Common myeloid progenitor, CD34-positive (primary cell): ENCODE data around the gene CIT.

Source experiments
- CTCF ChIA-PET: fragments of 350-600 bp; sonication (Branson Sonifier 250); formaldehyde crosslinking; loops from one replicate; lab custom pipeline; 2021; ENCODE audit warnings: antibody characterized with exemption; lab: Charles Lee
- POLR2A ChIA-PET: fragments of 350-600 bp; sonication (Branson Sonifier 250); formaldehyde crosslinking; loops from one replicate; lab custom pipeline; 2021; ENCODE audit warnings: antibody characterized with exemption; lab: Charles Lee
- DNase-seq, 3 donors: peaks; one replicate each; pipeline versions ENCODE4 v3.0.0 to v3.0.0-alpha.2; 2013
- H3K27ac ChIP-seq, 2 experiments: 1 replicate in 1 of 2; 2 replicates in 1 of 2; pipeline ENCODE4 v1.7.0; 2013; ENCODE audit warnings: inconsistent platforms in 2 of 2, low read length in 2 of 2, mild to moderate bottlenecking in 2 of 2, low read depth in 1 of 2, moderate library complexity in 1 of 2; ENCODE audit not compliant: severe bottlenecking in 2 of 2, insufficient read depth in 1 of 2, poor library complexity in 1 of 2
- H3K27me3 ChIP-seq, 5 experiments: replicated peaks in 2 of 5; 1 replicate in 3 of 5; 2 replicates in 2 of 5; pipeline versions ENCODE4 v1.6.1 to v1.7.0; 2013; ENCODE audit warnings: low read length in 4 of 5, mild to moderate bottlenecking in 2 of 5, moderate library complexity in 2 of 5, inconsistent platforms in 1 of 5; ENCODE audit not compliant: insufficient read depth in 5 of 5, control insufficient read depth in 4 of 5
- H3K36me3 ChIP-seq, 4 experiments: 1 replicate in 2 of 4; 2 replicates in 2 of 4; pipeline versions ENCODE4 v1.6.1 to v1.7.0; 2013; ENCODE audit warnings: low read length in 3 of 4, control low read depth in 1 of 4, mild to moderate bottlenecking in 1 of 4; ENCODE audit not compliant: control insufficient read depth in 4 of 4, insufficient read depth in 4 of 4
- H3K4me1 ChIP-seq, 4 experiments: 1 replicate in 3 of 4; 2 replicates in 1 of 4; pipeline versions ENCODE4 v1.6.1 to v1.7.1; 2013; ENCODE audit warnings: low read length in 3 of 4, mild to moderate bottlenecking in 3 of 4, control low read depth in 1 of 4, inconsistent platforms in 1 of 4, moderate library complexity in 1 of 4; ENCODE audit not compliant: control insufficient read depth in 4 of 4, insufficient read depth in 4 of 4; ENCODE audit errors: control extremely low read depth in 1 of 4
- H3K4me3 ChIP-seq, 7 experiments: 1 replicate in 4 of 7; 2 replicates in 3 of 7; pipeline versions ENCODE4 v1.5.1 to v1.7.0; 2013; ENCODE audit warnings: mild to moderate bottlenecking in 7 of 7, low read length in 6 of 7, moderate library complexity in 6 of 7, inconsistent platforms in 2 of 7, low read depth in 2 of 7, control low read depth in 1 of 7; ENCODE audit not compliant: insufficient read depth in 4 of 7, control insufficient read depth in 1 of 7; ENCODE audit errors: extremely low read depth in 1 of 7
- H3K9me3 ChIP-seq, 5 experiments: 1 replicate in 4 of 5; 2 replicates in 1 of 5; pipeline versions ENCODE4 v1.6.1 to v1.7.1; 2013; ENCODE audit warnings: low read length in 4 of 5, mild to moderate bottlenecking in 2 of 5, inconsistent platforms in 1 of 5, low read depth in 1 of 5, moderate library complexity in 1 of 5; ENCODE audit not compliant: control insufficient read depth in 4 of 5, insufficient read depth in 2 of 5; ENCODE audit errors: control extremely low read depth in 1 of 5
- WGBS: methylation state at CpG from one replicate; pipeline ENCODE4 v1.1.5; 2013; ENCODE audit not compliant: insufficient coverage; 5-methylcytosine and 5-hydroxymethylcytosine counted together

CIT gene

GRCh38 chr12:119668324-119668841 is 208.7 kb downstream of the CIT start:
- peaks cover 4 to 28% (median 15%) of the 10 kb centered on the region in 4 experiments for H3K36me3 ChIP-seq
- peak overlapping the region; percentile 83 to 97 (median 95) for H3K4me3 ChIP-seq
- 4% methylated on average over 14 of the region's 14 CpGs for WGBS
- ChIA-PET POLR2A (no interaction called here), CTCF (interaction anchor here (1.0 to 2.0 kb wide), 4 partner anchors 10 to 224 kb away, joined by 3 to 6 read pairs (median 6); no protein-coding TSS in a partner anchor)
- no peaks in the 10 kb centered on the region for H3K9me3 ChIP-seq
- peaks cover 22 to 39% (median 28%) of the 10 kb centered on the region in 4 experiments for H3K4me1 ChIP-seq
- peak in 2 of 3 donors; percentile 50 to 66 for DNase-seq
- peak overlapping the region; percentile 74 to 93 for H3K27ac ChIP-seq
- H3K27me3 ChIP-seq = no peaks in the 10 kb centered on the region

- Histone ChIP-seq H3K36me3 (peaks cover 2 to 22% (median 15%) of the 10 kb centered on the region in 4 experiments), H3K27ac (peak within 1 kb of the TSS; percentile 74 to 93), H3K4me3 (peak within 1 kb of the TSS; percentile 83 to 97 (median 95)), H3K9me3 (no peaks in the 10 kb centered on the region), H3K27me3 (no peaks in the 10 kb centered on the region), H3K4me1 (peaks cover 20 to 33% (median 23%) of the 10 kb centered on the region in 4 experiments)
- peak; percentile 98 to 99 (median 98) for DNase-seq
- ChIA-PET CTCF (interaction anchor here (1.0 to 2.0 kb wide), 4 partner anchors 9 to 223 kb away, joined by 3 to 6 read pairs (median 6); no protein-coding TSS in a partner anchor), POLR2A (no interaction called here)
- WGBS = 0% methylated on average over 55 of the region's 69 CpGs
These were observed 209.4 kb downstream of the CIT start, which contains the start of gene PRKAB1 for GRCh38 chr12:119667577-119668323. TSS of gene PRKAB1 (plus strand) at chr12:119668133. CDS start at chr12:119668245, 112 bp downstream.

GRCh38 chr12:119666900-119667576 is 210.1 kb downstream of the CIT start:
- peak in 2 of 3 donors; percentile 35 to 51 for DNase-seq
- WGBS = 0% methylated on average over 3 of the region's 9 CpGs
- Histone ChIP-seq H3K4me1 (peaks cover 20 to 33% (median 23%) of the 10 kb centered on the region in 4 experiments), H3K9me3 (no peaks in the 10 kb centered on the region), H3K27ac (peak overlapping the region in 1 of 2 experiments; percentile 93), H3K27me3 (no peaks in the 10 kb centered on the region), H3K36me3 (peaks cover 0 to 15% (median 10%) of the 10 kb centered on the region in 4 experiments), H3K4me3 (peak overlapping the region in 6 of 7 experiments; percentile 83 to 97 (median 93))
- POLR2A ChIA-PET = no interaction called here
- CTCF ChIA-PET = interaction anchor here (1.5 to 2.0 kb wide), 2 partner anchors 9 to 14 kb away, joined by 6 read pairs; no protein-coding TSS in a partner anchor

GRCh38 chr12:119666226-119666795 is 210.8 kb downstream of the CIT start:
- Histone ChIP-seq H3K27ac (peak overlapping the region in 1 of 2 experiments; percentile 80), H3K4me1 (peaks cover 20 to 33% (median 23%) of the 10 kb centered on the region in 4 experiments), H3K4me3 (peak overlapping the region in 6 of 7 experiments; percentile 83 to 97 (median 93)), H3K36me3 (peaks cover 0 to 11% (median 4%) of the 10 kb centered on the region in 4 experiments), H3K9me3 (no peaks in the 10 kb centered on the region), H3K27me3 (no peaks in the 10 kb centered on the region)
- WGBS = no CpG with 5 or more reads among the region's 2 CpGs
- CTCF ChIA-PET = interaction anchor here (1.5 to 2.1 kb wide), 3 partner anchors 9 to 13 kb away, joined by 3 to 7 read pairs (median 4); no protein-coding TSS in a partner anchor
- peak in 2 of 3 donors; percentile 41 to 52 for DNase-seq
- POLR2A ChIA-PET = interaction anchor here (0.7 kb wide), 1 partner anchor 1255 kb away, joined by 3 read pairs; no protein-coding TSS in a partner anchor

- POLR2A ChIA-PET = no interaction called here
- no peaks in the 10 kb centered on the region for H3K27me3 ChIP-seq
- 85% methylated on average over 4 of the region's 4 CpGs for WGBS
- peak; percentile 79 to 93 (median 83) for DNase-seq
- H3K27ac ChIP-seq = peak overlapping the region in 1 of 2 experiments; percentile 80
- no peaks in the 10 kb centered on the region for H3K9me3 ChIP-seq
- H3K4me3 ChIP-seq = peak overlapping the region in 1 of 7 experiments; percentile 84
- CTCF ChIA-PET = interaction anchor here (0.6 to 2.1 kb wide), 8 partner anchors 10 to 34 kb away, joined by 3 to 7 read pairs (median 4); no protein-coding TSS in a partner anchor
- peaks cover 20 to 33% (median 23%) of the 10 kb centered on the region in 4 experiments for H3K4me1 ChIP-seq
- H3K36me3 ChIP-seq = peaks cover 0 to 4% (median 1%) of the 10 kb centered on the region in 4 experiments
These were observed 211.8 kb downstream of the CIT start for GRCh38 chr12:119665164-119665929.

GRCh38 chr12:119664642-119665041 is 212.5 kb downstream of the CIT start:
- no peaks in the 10 kb centered on the region for H3K27me3 ChIP-seq
- no peak overlapping the region for H3K4me3 ChIP-seq
- no peaks in the 10 kb centered on the region for H3K36me3 ChIP-seq
- peak overlapping the region in 1 of 2 experiments; percentile 80 for H3K27ac ChIP-seq
- ChIA-PET CTCF (interaction anchor here (0.6 to 2.1 kb wide), 7 partner anchors 9 to 35 kb away, joined by 3 to 7 read pairs (median 4); no protein-coding TSS in a partner anchor), POLR2A (no interaction called here)
- WGBS = no CpG with 5 or more reads among the region's 1 CpG
- H3K4me1 ChIP-seq = peaks cover 20 to 33% (median 23%) of the 10 kb centered on the region in 4 experiments
- DNase-seq = no peak
- no peaks in the 10 kb centered on the region for H3K9me3 ChIP-seq
